ENCODE results near the gene CYREN.

GRCh38 chr7:135121868-135122267 lies 48.6 kb downstream of the CYREN start:
- no peak for TF ChIP-seq CTCF (conservative IDR thresholded peaks at IDR 0.05; ENCODE audit: low read length)
- TF ChIP-seq EZH2phosphoT487 (IDR thresholded peaks at IDR 0.05; ENCODE audit: borderline replicate concordance), result no peak
